HL-60/S4 (cell line): ENCODE data around the gene IDNK.
"Not testable (repeated sequence)": the region's sequence is repeated elsewhere in the genome, so short reads cannot be mapped to it uniquely, and the experiment has no call there.

Experiments used
- in situ Hi-C: fragments of 300-500 bp; cut with MboI; formaldehyde crosslinking; loops from 2 replicates; pipeline ENCODE4 v1.14.3; 2022; ENCODE audit warnings: low sequenced_read_pairs

IDNK gene

GRCh38 chr9:83622939-83623678 is at the start of gene IDNK:
Gene IDNK (plus strand): TSS chr9:83623143. CDS start chr9:83623172, 29 bp downstream.
- in situ Hi-C loops: loop anchor here (10.0 kb wide), 1 partner anchor 292 kb away; no protein-coding TSS in a partner anchor

DNA sequence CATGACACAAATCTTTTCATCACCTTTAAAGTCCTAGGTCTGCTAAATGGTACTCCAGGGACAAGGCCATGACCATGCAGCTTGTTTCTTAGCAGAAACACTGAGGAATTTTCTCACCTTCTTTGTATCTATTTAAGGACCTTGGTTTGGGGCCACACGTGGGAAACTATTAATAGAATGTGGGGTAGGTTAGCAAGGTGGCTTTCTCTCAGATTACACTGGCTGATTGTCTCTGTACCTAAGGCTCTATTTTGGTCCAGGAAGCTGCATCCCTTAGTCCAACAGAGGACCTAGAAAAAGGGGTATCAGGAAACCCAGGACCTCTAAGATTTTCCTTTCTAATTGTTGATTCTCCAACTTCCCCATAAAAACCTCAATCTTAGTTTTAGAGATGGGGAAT is 48.5 kb upstream of the IDNK start:
- in situ Hi-C loops: no loop called here

DNA sequence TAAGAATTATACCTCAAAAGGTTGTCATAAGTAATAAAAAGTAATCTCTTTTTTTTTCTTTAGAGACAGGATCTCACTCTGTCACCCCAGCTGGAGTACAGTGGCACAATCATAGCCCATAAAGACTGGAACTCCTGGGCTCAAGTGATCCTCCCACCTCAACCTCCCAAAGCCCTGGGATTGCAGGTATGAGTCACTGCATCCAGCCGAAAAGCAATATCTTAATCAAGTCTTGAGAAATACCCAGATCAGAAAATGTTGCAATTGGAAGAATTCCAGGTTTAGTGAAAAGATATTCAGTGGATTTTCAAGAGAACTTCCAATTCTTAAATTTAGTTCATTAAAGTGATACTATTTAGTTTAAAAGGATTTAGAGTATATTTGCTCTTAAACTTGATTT is 40.9 kb upstream of the IDNK start:
- in situ Hi-C loops: loop anchor here (25.0 kb wide), 1 partner anchor 445 kb away; no protein-coding TSS in a partner anchor

DNA sequence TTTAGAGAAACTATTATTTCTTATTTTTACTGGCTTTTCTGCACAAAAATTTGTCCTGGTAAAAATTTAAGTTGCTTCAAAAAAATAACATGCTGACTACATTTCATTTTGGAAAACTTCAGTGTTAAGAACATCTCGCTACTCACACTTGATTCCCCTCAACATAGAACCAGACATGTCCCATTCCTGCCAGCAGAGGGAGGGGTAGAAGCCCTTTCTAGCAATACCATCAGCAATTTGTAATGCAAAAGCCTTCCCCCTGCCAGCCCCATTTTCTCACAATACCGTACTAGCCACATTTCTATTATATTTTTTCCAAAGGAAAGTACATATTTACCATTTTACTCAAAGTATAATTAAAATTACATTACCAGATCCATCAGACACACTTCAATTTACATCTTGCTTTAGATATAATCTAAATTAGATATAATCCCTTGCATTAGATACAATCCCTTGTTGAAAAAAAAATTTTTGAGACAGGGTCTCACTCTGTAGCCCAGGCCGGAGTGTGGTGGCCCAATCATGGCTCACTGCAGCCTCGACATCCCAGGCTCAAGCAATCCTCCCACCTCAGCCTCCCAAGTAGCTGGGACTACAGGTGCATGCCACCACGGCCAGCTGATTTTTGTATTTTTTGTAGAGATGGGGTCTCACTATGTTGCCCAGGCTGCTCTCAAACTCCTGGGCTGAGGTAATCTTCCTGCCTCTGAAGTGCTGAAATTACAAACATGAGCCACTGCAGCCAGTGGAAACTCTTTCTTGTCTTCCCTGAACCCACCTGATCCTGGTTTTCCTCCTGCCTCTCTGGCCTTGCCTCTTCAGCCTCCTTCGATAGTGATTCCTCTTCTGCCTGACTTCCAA is 39.6 kb upstream of the IDNK start:
- in situ Hi-C loops: loop anchor here (25.0 kb wide), 1 partner anchor 446 kb away; no protein-coding TSS in a partner anchor

DNA sequence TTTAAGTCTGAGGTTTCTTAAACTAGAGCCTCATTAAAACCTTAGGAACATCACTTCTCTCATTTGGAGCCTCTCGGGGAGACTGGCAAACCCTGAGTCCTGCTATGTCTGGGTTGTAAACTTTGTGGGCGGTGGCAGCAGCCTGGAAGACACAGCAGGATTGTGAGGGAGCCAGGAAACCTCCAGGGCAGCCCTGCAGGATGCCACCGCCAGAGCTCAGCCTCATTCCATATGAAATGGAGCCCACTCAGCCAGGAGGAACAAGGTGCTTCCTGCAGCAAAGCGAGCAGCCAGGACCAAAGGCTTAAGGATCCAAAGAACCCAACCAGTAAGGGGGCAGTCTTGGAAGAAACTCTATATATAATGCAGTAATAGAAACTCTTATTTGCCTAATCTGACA is 37.9 kb upstream of the IDNK start:
- in situ Hi-C loops: loop anchor here (25.0 kb wide), 1 partner anchor 448 kb away; no protein-coding TSS in a partner anchor

DNA sequence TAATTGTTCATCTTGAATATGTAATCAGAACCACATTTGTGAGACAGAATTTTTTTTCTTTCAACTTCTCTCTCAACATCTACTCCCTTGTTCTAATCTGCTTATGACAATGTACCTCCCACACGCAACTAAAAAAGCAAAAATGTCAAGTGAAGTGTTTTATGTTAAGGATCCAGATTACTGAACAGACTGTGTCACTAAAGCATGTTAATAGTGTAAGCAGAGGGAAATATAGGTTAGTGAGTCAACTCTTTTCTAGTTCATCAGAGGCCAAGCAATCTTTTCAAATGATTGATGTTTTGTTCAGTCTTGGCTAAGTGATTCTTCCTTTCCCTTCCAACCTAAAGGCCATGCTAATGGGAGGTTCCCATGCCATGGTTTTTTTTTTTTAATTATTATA is 34.7 kb upstream of the IDNK start:
- in situ Hi-C loops: loop anchor here (25.0 kb wide), 1 partner anchor 451 kb away; no protein-coding TSS in a partner anchor

DNA sequence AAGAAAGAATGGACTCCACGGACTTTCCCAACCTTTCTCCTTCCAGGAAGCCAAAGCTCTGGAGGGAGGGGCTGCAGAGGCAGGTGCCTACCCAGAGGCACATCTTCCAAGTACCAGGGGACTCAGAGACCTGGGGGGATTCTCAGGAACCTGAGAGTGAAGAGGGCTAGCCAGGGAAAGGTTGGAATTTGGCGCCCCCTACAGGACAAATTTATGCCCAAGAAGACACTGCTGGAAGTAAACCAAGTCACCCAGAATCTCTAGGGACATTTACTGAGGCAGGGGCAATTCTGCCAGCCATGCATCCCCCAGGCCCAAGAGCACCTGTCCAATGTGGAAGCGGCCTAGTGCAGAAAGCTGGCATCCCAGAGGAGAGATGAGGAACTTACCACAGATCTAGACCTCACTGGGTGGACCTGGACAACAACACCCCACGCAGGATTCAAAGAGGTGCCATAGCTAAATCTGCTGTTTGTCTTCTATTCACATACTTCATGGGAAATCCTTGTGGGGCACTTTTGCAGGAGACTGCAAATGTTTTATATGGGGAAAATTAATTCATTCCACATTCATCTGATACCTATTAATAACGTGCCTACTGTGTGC is 25.9 kb upstream of the IDNK start:
- in situ Hi-C loops: loop anchor here (25.0 kb wide), 1 partner anchor 460 kb away; no protein-coding TSS in a partner anchor

GRCh38 chr9:83598487-83598886 is 24.5 kb upstream of the IDNK start:
- in situ Hi-C loops: loop anchor here (25.0 kb wide), 1 partner anchor 461 kb away; no protein-coding TSS in a partner anchor

DNA sequence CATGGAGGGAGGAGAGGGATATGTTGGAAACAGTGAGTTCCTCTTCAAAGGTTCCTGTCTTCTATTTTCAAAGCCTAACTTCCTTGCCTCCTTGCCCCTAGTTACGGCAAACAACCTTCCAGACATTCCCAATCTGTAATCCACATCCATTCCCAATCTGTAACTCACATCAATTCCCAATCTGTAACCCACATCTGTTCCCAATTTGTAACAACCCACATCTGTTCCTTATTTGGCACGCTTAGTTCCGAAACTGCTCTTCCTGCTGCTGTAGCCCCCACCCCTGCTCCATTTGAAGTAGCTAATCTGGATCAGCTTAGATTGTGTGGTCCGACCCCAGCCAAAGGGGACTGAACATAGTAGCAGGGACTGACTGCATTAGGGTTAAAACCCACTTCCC is 23.9 kb upstream of the IDNK start:
- in situ Hi-C loops: loop anchor here (25.0 kb wide), 1 partner anchor 462 kb away; no protein-coding TSS in a partner anchor

- in situ Hi-C loops: no loop called here
These were observed 21.5 kb upstream of the IDNK start for GRCh38 chr9:83601463-83601862.

- in situ Hi-C loops: not testable (repeated sequence)
These were observed 15.3 kb upstream of the IDNK start for GRCh38 chr9:83607620-83608019.

GRCh38 chr9:83613298-83613697 is 9.6 kb upstream of the IDNK start:
- in situ Hi-C loops: not testable (repeated sequence)

- in situ Hi-C loops: no loop called here
These were observed 5.6 kb upstream of the IDNK start for GRCh38 chr9:83617299-83617698.

- in situ Hi-C loops: loop anchor here (10.0 kb wide), 1 partner anchor 294 kb away; no protein-coding TSS in a partner anchor
These were observed 1.9 kb upstream of the IDNK start for GRCh38 chr9:83620841-83621636.

DNA sequence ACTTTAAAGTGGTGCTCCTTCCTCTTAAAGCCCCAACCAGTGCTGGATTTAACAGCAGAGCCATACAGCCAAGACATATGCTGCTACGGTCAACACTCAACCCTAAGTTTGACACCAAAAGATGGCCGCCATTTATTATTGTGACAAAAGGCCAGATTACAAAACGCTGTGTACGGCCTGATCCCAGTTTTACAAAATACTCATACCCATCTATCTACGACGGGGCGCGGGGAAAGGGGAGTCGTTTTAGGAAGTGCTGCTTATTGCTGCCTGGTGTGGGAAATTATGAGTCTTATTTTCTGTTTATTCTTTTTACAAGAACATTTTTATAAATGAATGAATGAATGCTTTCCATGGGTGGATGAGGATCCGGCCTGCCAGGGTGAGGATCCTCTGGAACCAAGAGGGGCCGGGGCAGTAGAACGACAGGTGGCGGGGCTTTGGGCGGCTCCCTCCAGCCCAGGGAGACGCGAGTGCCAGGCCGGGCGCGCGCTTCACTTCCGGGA is 457 bp upstream of the IDNK start:
- in situ Hi-C loops: loop anchor here (10.0 kb wide), 1 partner anchor 292 kb away; no protein-coding TSS in a partner anchor

DNA sequence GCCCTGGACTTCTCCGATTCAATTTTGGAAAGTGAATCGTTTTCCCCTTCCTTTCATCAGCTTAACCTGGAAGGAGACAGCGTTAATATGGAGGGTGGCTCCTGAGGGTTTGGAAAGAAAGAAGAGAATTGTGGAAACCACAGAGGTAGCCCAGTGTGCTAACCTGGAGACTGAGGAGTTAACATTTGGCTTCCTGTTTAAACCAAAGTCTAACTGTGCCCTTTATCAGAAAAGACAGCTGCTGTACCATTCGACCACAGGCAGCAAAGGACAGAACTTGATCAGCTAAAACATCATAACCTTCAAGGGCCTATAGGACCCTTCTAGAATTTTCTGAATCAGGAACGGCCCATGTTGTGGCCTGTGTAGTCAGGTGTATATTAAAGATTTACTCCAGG is 735 bp downstream of the IDNK start:
- in situ Hi-C loops: loop anchor here (10.0 kb wide), 1 partner anchor 291 kb away; no protein-coding TSS in a partner anchor

DNA sequence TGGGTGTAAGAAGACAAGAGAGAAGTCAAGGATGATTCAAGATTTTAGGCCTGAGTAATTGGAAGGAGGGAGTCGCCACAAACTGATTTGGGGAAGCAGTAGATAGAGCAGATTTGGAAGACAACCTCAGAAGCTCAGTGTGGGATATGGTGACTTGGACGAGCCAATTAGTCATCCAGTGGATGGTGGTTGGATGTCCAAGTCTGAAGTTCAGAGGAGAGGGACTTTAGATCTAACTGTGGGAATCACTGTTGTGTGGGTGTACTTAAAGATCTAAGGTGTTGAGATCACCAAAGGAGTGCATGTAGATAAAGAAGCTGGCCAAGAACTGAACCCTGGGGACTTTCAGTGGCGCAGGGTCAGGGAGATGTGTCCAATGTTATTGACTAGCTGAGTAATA is 2.2 kb downstream of the IDNK start:
- in situ Hi-C loops: loop anchor here (10.0 kb wide), 1 partner anchor 290 kb away; no protein-coding TSS in a partner anchor

- in situ Hi-C loops: loop anchor here (10.0 kb wide), 1 partner anchor 286 kb away; no protein-coding TSS in a partner anchor
These were observed 5.6 kb downstream of the IDNK start for GRCh38 chr9:83628540-83628939.

GRCh38 chr9:83629433-83630104 is 6.6 kb downstream of the IDNK start:
- in situ Hi-C loops: loop anchor here (10.0 kb wide), 1 partner anchor 285 kb away; no protein-coding TSS in a partner anchor
